Testis (tissue), 2 donors: ENCODE data around the gene GPR153.

Source experiments
- POLR2A ChIP-seq: fragments of 450-650 bp; IDR thresholded peaks from one replicate; pipeline ENCODE4 v1.6.1; 2017; ENCODE audit warnings: antibody characterized with exemption, mild to moderate bottlenecking, moderate library complexity
- TF ChIP-seq, protein P1 (sequence below), 3 experiments: fragments of 450-650 bp in 2 of 3; fragments of 200-600 bp in 1 of 3; sonication (generic) in 1 of 3; IDR thresholded peaks; one replicate each; pipeline ENCODE4 v1.5.1; 2016 to 2019; ENCODE audit warnings: antibody characterized with exemption in 3 of 3, mild to moderate bottlenecking in 2 of 3, moderate library complexity in 1 of 3

DNA sequence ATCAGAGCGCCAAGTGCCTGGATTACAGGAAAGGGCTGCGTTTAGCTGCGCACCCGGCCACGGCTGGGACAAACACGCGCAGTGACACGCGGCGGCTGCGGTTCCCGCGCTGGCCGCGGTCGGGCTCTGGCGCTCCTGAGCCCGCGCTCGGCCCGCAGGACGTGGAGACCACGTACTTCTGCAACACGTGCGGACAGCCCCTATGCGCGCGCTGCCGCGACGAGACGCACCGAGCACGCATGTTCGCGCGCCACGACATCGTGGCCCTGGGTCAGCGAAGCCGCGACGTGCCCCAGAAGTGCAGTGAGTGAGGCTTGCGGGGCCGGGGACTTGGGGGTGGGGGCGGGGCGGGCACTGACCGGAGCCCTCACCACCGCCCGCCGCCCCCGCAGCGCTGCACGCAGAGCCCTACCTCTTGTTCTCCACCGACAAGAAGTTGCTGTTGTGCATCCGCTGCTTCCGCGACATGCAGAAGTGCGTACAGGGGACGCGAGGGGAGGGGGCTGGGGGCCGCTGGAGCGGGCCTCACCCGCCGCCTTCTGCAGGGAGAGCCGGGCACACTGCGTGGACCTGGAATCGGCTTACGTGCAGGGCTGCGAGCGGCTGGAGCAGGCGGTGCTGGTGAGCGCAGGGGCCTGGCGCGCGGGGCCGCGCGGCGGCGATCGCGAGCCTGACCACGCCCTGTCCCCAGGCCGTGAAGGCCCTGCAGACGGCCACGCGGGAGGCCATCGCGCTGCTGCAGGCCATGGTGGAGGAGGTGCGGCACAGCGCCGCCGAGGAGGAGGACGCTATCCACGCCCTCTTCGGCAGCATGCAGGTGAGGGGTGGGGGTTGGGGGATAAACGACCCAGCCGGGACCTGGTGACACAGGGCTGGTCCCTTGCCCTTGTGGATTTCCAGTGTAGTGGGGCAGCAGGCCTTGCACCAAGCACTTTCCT is 51.9 kb downstream of the GPR153 start:
- no peak for TF ChIP-seq POLR2A
- TF ChIP-seq, protein P1, sequence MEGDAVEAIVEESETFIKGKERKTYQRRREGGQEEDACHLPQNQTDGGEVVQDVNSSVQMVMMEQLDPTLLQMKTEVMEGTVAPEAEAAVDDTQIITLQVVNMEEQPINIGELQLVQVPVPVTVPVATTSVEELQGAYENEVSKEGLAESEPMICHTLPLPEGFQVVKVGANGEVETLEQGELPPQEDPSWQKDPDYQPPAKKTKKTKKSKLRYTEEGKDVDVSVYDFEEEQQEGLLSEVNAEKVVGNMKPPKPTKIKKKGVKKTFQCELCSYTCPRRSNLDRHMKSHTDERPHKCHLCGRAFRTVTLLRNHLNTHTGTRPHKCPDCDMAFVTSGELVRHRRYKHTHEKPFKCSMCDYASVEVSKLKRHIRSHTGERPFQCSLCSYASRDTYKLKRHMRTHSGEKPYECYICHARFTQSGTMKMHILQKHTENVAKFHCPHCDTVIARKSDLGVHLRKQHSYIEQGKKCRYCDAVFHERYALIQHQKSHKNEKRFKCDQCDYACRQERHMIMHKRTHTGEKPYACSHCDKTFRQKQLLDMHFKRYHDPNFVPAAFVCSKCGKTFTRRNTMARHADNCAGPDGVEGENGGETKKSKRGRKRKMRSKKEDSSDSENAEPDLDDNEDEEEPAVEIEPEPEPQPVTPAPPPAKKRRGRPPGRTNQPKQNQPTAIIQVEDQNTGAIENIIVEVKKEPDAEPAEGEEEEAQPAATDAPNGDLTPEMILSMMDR (IDR thresholded peaks at IDR 0.05) = peak in 2 of 3 experiments; percentile 68 to 73
